Cerebellar cortex (tissue), 1 donor: ENCODE results near the gene CALML4.
"Not testable (repeated sequence)": the region's sequence is repeated elsewhere in the genome, so short reads cannot be mapped to it uniquely, and the experiment has no call there.

Experiments used
- DNase-seq: peaks from one replicate; pipeline ENCODE4 v3.0.0-alpha.2; 2015; ENCODE audit warnings: low spot score

CALML4 gene

DNA sequence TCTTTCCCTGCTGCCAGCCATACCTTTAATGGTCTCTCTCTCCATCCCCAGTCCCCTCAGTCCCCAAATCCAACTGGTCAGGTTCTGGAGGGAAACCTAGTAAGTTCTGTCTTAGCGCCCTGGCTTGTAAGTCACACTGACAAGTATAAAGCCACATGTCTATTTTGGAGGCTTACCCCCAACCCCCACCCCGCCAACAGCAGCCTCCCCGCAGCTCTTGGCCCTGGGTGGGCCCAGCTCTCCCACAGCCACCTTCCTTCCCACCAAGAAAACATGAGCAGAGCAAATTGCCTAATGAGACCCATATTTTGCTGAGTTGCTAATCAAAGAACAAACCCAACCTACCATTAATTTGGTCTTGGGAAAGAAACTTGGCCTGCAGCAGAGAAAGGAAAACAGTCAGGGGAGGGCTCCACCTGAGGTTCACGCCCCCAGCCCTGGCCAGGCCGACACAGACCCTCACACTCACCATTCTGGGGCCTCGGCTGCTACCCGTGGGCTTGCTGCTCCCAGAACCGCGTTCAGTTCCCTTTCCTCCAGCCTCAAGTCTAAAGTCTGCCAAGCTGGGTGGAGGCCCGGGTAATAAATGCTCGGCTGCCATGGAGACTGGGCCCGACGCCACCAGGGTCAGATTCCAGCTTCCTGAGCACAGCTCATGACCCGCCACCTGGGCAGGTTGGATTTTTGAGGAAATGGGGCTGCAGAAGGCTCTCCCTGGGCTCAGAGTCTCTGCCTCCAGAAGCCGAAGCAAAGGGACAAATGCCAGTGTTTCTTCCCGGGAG is at the start of gene CALML4:
Gene CALML4, minus strand, starts transcription at position 557 of the 782 bp plus-strand sequence. Its CDS starts 85 bp downstream, at position 472.
- DNase-seq = peak; percentile 88

DNA sequence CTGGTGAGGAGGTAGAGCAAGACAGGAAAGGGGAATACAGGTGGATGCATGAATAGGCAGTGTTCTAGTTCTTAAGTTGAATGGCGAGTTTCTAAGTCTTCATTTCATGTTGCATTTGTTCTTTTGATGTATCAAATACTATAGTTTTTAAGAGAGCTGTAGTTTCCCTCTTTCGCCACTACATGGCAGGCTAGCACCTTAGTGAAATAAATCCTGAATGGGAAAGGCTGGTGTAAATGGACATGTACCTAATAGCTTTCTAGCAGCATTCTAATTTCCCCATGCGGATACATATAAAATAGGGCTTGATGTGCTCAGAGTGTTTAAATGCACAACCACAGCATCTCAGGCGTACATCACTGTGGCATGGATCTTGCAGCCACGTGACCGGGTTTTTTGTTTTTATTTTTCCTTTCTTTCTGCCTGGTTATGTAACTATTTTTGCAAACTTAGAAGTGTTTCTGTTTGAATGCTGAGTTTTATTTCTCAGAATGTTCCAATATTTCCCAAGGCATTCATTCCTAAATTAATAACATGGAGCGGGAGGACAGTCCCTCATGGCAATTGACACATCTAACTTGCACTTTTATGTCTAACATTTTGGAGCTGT is 47.9 kb upstream of the CALML4 start:
- peak; percentile 88 for DNase-seq

DNA sequence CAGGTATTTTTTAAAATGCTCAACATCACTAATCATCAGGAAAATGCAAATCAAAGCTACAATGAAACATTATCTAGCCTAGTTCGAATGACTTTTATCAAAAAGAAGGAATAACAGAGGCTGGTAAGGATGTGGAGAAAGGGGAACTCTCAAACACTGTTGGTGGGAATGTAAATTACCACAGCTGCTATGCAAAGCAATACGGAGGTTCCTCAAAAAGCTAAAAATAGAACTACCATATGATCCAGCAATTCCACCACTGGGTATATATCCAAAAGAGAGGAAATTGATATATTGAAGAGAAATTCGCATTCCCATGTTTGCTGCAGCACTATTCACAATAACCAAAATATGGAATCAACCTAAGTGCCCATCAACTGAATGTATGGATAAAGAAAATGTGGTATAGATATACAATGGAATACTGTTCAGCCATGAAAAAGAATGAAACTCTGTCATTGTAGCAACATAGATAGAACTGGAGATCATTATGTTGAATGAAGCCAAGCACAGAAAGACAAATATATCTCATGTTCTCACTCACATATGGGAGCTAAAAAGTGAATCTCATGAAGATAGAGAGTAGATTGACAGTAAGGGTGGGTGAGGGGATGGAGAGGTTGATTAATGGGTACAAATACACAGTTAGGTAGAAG is 44.1 kb upstream of the CALML4 start:
- no peak for DNase-seq

DNA sequence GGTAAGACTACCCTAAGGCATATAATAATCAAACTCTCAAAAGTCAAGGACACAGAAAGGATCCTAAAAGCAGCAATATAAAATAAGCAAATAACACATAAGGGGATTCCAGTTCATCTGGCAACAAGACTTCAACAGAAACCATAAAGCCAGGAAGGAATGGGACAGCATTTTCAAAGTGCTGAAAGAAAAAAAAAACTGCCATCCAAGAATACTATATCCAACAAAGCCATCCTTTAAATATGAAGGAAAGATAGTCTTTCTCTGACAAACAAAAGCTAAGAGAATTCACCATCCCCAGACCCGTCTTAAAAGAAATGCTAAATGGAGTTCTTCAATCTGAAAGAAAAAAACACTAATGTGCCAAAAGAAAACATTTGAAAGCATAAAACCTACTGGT is 39.1 kb upstream of the CALML4 start:
- no peak for DNase-seq

DNA sequence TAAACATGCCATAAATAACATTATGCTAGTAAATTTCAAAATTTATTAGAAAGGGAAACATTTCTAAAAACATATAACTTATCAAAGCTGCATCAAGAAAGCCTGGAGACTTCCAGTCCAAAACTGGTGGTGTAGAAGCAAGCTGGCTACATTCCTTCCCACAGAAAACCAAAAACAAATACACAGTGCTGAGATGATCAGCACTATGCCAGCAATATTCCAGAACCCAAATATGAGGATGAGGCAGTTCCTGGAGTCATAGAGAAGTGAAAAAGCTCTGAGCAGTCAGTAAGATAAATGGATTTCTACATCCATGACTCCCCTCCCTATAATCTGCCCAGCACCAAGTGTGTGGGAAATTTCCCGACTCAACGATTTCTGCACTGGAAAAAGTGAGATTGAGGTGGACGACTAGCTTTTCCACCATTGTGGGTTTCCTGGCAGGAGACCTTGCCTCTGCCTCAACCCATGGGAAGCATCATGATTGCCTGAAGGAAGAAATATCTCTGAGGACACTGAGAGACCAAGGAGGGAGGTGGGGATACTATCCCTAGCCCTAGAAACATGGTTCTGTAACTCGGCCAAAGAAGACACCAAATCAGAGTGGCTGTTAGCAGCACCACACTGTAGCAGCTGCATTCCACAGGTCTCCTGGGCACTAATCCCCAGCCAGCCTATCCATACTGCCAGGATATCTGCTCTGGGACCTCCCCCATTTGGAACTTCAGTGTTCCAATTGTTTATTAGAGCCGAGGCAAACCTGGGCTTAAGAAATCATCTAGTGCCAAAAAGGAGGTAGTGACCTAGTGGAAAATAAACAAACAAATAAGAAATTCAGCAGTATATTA is 36.2 kb upstream of the CALML4 start:
- DNase-seq = no peak

GRCh38 chr15:68239025-68239424 is 33.9 kb upstream of the CALML4 start:
- DNase-seq = no peak

DNA sequence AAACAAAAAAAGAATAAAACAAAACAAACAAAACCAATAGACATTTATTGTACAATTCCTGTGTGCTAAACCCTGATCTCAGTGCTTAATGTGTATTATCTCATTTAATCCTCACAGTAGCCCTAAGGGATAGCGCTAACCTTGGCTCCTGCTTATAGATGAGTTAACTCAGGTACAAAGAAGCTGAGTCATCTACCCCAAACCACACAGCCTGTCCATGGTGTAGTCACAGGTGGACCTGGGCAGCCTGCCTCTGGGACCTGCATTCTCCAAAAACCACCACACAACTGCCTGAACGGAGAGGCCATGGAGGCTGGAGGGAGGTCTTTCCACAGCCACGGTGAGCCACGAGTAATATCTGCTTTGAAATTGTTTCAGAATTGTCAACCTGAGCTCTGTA is 29.9 kb upstream of the CALML4 start:
- no peak for DNase-seq

DNA sequence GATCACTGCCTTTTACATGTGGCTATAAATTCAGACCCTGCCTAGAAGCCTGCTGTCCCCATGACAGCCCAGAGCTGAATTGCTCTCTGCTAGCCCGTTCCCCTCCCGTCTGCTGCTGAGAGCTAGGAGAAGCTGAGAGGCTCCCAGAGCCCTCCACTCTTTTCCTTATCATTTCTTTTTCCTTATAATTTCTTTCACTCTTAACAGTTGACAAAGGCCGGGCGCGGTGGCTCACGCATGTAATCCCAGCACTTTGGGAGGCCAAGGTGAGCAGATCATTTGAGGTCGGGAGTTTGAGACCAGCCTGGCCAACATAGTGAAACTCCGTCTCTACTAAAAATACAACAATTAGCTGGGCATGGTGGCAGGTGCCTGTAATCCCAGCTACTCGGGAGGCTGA is 29.4 kb upstream of the CALML4 start:
- not testable (repeated sequence) for DNase-seq

DNA sequence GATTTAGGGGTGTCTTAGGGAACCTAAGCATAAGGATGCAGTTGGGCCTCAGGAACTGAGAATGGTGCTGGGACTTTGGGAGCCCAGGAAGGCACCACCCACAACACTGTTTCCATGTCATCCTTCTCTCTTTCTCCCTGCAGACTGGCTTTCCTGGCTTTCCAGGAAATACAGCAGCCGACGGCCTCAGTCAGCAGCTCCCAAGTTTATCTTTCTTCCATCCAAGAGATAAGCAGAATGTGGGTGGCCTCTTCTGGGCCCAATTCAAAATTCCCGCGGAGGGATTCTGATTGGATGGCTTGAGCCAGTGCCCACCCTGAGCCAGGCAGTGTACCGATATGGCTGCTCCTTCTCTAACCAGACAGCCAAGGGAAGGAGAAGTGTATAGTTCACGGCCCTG is 28.9 kb upstream of the CALML4 start:
- DNase-seq = no peak

DNA sequence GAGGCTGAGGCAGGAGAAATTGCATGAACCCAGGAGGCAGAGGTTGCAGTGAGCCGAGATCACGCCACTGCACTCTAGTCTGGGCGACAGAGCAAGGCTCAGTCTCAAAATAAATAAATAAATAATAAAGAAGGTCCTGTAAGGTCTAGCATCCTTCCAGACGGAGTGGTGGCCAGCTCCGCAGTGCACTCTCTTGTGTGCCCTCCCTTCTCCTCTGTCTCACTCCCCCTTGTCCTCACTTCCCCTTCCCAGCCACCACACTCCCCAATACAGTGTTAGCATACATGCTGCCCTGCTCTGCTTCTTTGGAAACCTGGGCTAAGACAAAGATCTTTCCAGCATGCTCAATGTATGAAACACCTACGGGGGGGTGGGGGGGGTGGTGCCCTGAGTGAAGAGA is 27.8 kb upstream of the CALML4 start:
- DNase-seq = no peak

DNA sequence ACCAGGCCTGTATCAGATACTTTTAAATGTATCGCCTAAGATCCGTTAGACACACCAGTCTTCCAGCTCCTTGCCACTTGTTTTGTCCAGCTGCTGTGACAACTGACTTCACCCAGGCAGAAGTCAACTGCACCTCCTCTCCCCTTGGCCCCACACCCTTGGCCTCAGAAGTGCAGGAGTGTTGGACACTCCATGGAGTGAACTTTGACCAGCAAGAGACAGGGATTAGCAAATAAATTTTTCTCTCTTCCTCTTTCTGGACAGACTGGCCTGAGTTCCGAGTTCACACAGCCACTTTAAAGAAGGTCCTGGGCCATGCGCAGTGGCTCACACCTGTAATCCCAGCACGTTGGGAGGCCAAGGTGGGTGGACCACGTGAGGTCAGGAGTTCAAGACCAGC is 27.3 kb upstream of the CALML4 start:
- DNase-seq = no peak

- DNase-seq = no peak
Observed at GRCh38 chr15:68231102-68231818, 26.1 kb upstream of the CALML4 start.

DNA sequence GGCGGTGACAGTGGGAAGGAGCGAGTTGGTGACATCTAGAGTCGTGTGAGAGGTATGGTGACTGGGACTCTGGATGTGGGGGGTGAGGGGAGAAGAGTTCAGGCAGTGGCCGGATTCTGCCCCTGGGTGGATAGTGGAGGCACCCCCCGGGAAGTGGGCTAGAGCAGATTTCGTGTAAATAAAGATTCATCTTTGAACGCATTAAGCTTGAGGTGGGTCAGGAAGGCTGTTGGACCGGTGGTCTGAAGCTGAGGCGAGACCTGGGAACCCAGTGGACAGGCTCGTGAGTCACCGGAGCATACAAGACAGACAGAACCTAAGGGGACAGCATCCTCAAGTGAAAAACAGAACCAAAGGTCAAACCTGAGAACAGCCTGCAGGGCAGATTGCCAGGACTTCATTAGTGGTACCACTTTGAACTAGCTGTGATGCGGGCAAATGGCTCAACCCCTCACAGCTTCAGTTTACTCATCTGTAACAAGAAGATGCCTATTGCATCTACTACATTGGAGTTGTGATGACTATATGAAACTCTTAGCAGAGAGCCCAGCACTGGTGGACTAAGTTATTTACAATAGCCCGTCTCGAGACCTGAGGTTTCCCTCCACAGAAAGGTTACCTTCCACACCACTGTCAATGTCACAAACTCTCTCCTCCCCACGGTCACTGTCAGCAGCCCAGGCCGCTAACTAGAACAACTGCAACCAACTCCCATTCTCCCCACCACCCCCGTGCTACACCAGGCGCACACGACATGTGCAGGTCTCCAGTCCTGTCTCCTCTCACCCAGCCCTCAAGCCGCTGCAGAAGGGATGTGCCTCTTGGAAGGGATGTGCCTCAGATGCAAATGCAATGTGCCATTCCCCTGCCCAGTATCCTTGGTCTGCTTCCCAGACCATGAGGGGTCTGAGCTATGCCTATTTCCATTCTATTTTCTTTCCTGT is 25.3 kb upstream of the CALML4 start:
- DNase-seq = no peak

DNA sequence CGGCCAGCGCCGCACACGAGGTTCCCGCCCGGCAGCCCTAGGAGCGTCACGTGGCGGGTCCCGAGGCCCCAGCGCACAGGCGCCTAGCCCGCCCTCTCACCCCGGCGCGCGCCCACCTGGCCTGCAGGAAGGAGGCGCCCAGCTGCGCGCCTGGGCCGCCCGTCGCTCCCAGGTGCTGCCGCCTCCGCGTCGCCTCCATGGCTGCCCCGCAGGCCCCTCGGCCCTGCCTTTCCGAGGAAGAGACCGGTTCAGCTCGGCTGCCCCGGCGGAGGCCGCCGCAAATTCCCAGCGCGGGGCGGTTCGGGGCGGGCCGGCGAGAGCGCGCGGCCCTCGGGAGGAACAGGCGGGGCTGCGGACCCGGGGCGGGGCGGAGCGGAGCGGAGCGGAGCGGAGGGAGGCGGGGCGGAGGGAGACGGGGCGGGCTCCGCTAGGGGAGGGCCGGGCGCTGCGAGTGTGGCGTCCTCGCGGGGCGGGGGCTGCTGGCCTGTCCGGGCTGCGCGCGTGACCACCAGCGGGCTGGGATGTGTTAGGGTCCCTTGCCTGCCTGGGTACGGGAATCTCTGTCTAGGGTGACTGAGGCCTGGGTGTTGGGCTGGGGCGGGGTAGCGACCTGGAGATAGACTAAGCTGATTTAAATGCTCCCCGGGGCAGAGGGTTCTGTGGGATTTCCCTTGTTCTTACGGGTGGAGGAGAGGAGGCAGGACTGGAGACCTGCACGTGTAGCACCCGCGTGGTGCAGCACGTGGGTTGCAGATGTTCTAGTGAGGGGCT is 24.4 kb upstream of the CALML4 start, which contains the start of gene CLN6:
Gene CLN6, minus strand, starts transcription at position 343 of the 771 bp plus-strand sequence. Its CDS starts 144 bp downstream, at position 199.
- peak; percentile 76 for DNase-seq

GRCh38 chr15:68228971-68229385 is 23.8 kb upstream of the CALML4 start:
- no peak for DNase-seq

DNA sequence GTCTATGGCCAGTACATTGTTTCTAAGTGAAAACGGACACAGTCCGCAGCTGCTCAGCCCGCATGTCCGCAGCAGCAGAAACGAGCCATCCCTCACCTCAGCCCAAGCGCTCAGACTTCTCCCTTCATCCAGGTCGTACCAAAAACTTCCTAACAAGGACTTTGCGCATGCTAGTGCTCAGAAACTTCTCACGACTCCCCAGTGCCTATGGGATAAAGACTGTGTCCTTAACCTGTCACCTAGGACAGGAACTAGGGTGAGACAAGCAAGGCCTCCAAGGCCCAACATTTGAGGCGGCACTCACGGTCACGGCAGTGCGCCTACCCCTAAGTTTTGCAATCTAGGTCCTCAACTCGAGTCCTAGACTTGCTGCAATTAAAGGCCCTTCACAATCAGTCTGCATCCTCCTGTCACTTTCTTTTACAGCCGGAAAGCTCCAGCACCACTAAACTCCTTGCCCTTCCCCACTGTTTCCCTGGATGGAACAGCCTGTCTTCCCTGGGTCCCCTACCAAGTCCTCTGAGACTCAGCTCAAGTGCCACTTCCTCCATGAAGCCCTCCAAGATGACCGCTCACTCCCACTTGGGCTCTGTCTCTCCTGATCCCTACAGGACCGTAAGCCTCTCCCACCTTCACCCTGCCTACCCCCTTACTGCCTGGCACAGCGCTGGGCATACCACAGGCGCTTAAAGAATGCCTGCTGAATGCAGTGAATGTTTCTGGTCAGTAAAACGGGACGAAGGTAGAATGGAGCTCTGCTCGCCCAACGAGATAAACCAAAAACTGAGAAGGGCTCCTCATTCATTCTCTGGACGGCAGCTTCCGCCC is 23.2 kb upstream of the CALML4 start:
- DNase-seq = no peak

DNA sequence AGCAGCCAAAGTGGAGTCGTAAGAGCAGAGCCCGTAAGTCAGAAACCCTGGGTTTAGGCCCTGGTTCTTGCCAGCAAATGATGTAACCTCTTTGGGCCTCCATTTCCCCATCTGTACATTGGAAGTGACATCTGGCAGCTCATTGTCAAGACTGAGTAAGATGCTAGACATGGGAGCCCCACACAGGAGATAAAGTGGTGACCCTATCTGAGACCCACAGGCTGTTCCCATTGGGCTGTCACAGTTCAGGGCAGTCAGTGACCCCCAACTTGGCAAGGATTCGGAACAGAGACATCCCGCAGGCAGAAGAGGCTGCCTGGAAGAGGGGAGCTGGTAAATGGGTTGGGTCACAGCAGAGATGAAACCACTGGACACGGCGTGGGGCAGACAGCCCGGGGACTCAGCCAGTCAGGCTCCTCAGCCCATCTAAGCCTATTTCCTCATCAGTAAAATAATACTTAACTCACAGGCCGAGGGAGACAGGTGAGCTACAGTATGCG is 22.6 kb upstream of the CALML4 start:
- no peak for DNase-seq

DNA sequence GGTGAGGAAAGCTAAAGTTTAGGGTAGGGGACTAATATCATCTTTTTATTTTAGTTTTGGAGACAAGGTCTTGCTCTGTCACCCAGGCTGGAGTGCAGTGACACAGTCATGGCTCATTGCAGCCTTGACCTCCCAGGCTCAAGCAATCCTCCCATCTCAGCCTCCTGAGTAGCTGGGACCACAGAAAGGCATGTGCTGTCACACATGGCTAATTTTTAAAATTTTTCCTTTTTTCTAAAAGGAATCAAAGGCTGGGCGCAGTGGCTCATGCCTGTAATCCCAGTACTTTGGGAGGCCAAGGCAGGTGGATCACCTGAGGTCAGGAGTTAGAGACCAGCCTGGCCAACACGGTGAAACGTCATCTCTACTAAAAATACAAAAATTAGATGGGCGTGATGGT is 20.3 kb upstream of the CALML4 start:
- not testable (repeated sequence) for DNase-seq
